Measurements from ENCODE around the gene TAF4.
"Not testable (repeated sequence)": the region's sequence is repeated elsewhere in the genome, so short reads cannot be mapped to it uniquely, and the experiment has no call there.

The TAF4 gene

DNA sequence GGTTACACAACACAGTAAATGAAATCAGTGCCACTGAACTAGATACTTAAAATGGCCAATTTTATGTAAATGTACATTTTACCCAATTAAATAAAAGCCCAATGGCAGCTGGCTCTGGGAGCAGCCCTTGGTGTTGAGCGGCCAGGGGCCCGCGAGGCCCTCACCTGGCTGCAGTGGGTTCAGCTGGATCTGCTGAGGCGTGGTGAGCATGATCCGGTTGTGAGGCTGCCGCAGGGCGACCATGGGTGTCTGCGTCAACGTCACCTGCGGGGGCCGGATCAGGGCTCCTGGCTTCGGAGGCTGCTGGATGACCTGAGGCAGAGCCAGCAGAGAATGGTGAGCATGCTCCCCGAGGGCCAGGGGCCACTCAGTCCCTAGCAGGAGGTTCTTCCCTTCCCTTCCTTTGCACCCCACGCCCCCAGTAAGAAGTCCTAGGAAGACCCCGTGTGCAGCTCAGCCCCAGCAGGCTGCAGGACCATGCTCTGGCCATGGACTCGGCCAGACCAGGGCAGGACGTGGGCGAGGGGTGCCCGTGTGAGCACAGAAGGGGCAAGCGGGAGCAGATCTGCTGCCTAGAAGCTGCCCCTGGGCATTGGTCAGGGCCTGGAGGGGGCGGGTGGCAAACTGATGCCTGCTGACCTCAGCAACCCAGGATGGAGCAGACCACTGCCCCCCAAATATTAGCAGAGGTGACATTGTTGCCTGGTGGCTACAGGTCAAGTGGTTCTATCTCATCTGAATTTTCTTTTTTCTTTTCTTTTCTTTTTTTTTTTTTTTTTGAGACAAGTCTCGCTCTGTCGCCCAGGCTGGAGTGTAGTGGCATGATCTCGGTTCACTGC lies 61.9 kb downstream of the TAF4 start:
- DNase-seq (ENCODE audit: low read depth in 2 of 2) = no peak

DNA sequence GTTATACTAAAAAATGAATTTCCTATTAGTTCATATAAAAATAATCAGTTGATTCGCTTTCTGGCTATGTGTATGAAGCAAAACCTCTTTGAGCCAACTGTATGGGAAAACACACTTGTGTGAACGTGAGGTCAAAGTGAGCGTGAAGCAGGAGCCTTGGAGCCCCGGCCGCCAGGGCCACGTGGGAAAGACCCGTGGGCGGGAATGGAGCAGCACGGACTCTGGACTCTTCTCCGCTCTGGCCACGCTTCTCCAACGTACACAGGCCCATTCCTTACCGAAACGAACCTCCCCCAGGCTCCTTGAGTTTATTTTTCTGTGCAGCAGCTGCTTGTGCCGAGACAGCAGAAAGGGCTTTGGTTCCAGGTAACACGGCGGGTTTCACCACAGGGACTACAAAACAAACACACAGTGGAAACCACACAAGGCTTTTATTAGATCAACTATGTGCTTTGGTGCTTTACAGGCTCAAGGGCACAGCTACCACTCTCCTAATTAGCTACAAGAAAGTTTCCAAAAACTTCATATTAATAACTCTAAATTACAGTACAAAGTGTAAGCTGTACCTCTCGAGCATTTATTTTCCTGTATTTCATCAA lies 62.7 kb downstream of the TAF4 start:
- DNase-seq (ENCODE audit: low read depth in 2 of 2) = no peak

DNA sequence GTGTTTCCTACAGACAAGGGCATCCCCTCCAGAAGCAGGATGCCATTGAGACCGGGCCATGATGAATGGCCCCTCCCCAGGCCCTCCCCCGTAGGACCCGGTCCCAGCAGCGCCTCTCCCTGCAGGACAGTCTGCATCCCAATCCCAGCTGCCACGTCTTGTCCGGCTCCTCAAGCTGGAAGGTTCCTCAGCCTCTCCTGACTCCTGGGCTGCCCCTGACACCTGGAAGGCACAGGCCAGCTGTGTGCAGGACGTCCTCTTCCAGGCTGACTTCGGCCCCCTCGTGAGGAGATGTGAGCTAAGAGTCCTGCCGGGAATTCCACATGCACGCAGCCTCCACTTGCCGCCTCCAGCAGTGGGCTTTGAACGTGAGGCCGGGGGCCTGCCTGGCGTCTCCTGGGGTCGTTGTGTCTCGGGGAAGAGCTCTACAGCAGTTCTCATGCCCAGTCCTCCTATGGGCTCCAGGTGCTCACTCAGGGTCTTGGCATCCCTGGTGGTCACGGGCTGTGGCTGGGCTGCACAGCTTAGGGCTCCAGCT lies 64.4 kb downstream of the TAF4 start:
- DNase-seq (ENCODE audit: low read depth in 2 of 2) = no peak

DNA sequence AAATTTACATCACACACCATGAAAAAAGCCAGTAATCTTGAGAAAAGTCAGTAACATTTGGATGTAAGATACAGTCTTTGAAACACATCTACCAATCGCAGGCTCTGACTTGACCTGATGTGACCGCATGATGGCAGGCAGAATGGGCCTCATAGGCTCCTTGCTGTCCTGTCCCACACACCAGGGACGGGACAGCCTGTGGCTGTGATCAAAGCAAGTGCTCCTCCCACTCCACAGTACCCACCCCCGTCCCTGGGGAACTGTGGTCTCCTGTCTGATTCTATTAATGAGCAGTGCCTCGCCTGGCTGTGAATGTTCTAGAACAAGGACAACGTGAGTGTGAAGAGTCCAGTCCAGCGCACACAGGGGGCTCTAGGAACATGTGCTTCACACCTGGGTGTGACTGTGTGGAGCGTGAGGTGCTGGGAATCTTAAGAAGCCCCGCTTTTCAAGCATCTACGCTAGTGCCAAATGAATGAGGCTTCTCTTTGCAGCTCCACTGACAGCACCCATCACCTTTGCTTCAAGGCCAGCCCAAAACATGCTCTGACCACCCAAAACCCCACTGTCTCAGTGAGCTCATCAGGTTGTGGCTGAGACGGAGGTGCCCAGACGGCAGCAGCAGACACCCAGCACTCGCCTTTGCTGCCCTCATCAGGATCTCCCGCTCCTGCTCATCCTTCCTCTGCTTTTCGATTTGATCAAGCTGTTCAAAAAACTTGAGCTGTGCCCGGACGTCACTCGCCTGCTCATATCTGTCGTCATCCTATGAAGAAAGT lies 67.1 kb downstream of the TAF4 start:
- DNase-seq (ENCODE audit: low read depth in 2 of 2) = no peak

DNA sequence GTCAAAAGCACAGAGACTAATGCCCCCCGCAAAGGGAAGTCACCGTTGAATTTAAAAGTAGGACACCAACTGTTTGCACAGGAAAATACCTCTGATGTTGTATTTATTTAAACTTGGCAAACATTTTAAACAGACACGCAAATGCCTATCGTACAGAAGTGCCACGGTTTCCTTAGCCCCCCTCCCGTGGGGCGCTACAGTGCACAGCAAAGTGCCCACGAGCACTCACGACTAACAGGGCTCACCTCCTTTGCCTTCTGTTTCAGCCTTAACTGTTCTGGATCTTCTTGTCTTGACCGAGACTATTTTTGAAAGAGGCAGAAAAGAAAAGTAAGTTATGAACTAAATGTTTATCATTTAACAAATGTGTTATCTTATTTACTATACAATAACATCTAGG lies 67.8 kb downstream of the TAF4 start:
- no peak for DNase-seq (ENCODE audit: low read depth in 2 of 2)

DNA sequence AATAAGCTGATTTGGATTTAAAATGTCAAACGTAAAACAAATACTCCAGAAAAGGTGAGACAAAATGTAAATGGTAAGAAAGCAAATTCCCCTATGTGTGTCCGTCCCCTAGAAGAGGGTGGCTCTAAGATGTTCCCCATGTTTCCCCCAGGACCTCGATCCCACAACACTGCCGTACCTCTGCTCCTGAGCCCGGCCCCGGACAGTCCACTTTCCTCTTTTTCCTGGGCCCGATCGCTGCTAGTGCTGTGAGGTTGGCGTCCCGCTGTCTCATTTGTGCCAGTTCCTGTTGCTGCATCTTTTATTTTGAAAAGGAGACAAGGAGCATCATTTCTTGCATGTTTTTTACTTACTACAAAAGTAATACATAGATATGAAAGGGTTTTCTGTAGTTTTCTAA lies 68.3 kb downstream of the TAF4 start:
- no peak for DNase-seq (ENCODE audit: low read depth in 2 of 2)

DNA sequence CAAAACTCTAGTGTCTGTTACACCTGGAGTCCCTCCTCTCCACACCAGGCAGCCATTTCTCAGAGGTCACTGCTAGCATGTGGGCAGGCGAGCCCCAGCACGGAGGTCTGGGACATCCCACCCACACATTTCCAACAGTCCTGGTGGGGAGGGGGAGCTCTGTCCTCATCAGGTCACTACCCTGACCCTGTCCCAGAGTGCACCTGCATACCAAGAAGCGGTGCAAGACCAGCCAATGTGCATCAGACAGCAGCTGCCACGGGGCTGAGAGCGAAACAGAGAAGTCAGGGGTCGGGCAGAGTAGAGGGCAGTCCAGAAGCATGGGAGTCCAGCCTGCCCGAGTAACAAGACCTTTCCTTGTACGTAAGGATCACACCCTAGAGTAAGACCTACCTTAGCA lies 71.1 kb downstream of the TAF4 start:
- no peak for DNase-seq (ENCODE audit: low read depth in 2 of 2)

DNA sequence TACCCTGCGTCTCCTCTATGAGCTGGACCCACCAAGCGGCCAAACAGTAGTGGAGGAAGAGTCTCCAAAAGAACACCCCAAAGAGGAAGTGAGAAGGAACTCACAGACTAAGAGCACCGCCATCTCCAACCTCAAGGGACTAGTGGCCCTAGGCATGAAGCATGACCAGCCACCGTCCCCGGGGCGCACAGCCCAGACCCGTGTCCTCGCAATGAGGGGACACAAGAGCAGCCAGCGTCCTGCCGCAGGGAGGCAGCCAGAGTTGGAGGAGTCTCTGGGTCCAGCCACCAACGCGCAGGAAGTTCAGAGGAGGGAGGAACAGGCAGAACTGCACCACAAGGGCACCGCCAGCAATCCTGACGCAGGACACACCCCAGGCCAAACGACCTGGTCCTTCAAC lies 72.6 kb downstream of the TAF4 start:
- no peak for DNase-seq (ENCODE audit: low read depth in 2 of 2)

DNA sequence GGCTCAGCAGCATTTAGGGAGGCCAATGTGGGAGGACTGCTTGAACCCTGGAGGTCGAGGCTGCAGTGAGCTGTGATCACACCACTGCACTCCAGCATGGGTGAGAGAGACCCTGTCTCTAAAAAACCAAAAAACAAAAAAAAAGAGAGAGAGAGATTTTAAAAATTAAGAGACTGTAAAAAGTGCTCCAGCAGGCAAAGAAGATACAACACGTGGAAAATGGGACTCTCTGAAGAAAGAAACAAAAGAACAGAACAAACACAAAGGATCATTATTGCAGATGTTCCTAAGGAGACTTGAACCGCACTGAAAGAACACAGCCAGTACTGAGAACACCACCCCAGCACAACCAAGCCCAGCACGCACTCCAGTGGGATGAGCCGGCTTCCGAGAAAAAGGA lies 74.2 kb downstream of the TAF4 start:
- DNase-seq (ENCODE audit: low read depth in 2 of 2) = no peak

DNA sequence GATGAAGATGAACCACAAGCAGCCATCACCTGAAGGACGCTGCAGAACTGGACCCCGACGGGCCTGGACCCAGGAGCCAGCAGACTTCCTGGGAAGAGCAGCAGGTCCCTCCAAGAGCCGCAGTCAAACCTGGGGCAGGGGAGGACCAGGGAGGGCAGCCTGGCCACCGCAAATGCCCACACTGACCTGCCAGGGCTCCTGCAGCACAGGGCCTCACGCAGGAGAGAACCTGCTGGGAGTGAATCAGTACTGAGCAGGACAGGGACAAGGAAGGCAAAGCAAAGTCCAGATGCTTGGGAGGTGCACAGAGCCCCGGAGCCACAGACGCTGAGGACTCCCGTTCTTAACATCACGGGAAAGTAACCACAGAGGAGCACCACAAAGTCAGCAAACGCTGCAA lies 75.2 kb downstream of the TAF4 start:
- no peak for DNase-seq (ENCODE audit: low read depth in 2 of 2)

DNA sequence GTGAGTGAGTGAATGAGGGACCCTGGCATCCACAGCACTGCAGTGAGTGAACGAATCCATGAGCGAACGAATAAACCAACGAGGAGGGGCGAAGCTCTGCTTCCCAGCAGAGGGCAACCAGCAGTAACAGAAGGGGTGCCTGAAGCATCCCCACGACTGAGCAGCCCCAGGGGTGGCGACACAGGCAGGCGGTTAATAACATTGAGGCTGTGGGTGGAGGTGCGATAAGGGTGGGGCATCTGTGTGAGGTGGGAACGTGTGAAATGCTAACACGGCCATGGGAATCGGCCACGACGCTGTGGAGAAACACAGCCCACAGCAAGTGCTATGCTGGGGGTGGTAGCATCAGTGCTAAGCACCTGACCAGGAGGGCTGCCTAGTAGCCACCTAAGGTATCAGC lies 75.9 kb downstream of the TAF4 start:
- DNase-seq (ENCODE audit: low read depth in 2 of 2) = no peak

DNA sequence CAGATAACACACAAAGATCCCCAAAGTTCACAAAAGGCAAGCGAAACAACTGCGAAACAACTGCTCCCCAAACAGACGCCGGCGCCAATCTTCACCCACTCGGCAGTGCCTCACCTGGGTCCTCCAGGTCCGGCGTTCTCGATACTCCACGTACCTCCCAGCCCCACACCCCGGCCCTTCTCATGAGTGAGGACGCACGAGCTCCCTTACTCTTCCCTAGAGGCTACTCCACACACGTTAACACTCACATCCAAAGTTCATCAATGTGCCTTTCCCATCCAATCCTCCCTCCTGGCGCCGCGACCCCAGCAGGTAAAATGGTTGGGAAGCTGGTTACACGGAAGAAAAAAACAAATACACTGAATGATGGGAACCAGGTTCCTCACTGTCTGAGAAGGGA lies 77.0 kb downstream of the TAF4 start:
- no peak for DNase-seq (ENCODE audit: low read depth in 2 of 2)

DNA sequence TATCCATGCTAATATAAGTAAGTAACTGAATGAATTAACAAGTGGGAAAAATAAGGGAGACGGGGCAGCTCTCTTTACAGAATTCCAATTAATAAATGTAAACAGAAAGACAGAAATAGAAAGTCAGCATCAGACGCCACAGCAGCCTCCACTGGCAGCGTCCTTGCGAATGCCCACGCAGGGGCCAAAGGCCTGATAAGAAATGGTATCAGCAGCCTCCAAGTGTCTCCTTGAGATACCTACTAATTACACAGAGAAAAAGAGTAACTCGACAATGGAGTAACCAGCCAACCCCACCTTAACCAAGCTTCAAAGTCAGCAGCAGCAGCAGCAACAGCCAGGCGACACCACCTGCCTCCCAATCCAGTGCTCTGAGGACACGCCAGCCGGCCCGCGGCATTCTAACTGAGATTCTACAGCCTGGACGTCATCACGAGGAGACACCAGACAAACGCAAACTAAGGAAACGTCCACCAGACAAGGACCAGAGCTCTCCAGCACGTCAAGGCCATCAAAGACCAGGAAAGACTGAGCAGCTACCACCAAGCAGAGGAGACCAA lies 78.8 kb downstream of the TAF4 start:
- no peak for DNase-seq (ENCODE audit: low read depth in 2 of 2)

DNA sequence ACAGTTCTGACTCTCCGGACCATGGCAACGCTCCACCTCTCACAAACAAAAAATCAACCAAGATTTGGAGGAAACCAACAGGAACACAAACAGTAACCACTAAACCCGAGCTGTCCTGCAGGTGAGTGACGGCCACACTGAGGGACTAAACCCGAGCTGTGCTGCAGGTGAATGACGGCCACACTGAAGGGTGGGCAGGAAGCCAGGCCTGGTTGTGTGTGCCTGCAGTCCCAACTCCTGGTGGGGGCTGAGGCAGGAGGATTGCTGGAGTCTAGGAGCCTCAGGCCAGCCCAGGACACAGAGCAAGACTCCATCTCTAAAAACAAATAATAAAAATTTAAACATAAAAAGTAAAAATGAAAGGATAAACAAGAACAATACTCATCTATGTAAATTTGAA lies 80.6 kb downstream of the TAF4 start:
- no peak for DNase-seq (ENCODE audit: low read depth in 2 of 2)

DNA sequence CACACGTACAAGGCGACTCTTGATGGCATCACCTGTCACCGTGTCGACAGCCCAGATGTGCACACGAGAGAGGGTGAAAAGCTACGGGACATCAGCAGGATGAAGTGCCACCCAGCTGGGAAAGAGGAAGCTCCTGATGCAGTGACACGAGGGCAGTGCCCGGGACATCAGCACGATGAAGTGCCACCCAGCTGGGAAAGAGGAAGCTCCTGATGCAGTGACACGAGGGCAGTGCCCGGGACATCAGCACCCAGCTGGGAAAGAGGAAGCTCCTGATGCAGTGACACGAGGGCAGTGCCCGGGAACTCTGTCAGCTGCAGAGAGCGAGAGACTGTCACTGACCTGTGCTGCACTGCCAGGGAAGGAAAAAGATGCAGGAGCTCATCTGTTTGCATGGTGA lies 81.2 kb downstream of the TAF4 start:
- DNase-seq (ENCODE audit: low read depth in 2 of 2) = not testable (repeated sequence)

DNA sequence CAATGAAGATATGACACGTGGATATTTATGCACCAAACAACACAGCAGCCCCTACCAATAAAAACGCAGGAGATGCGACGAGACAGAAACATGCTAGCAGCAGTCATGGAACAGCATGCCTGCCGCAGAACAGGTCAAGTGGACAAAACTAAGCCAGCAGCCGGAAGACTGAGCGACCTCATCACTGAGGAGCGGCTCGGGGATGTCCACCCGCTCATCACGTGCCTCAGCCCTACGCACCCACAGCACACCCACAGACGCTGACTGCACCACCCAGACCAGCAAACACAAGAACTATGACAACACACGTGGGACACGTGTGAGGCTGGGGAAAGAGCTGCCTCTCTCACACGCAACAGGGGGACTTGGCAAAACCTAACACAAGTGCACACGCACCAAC lies 81.7 kb downstream of the TAF4 start:
- DNase-seq (ENCODE audit: low read depth in 2 of 2) = no peak

DNA sequence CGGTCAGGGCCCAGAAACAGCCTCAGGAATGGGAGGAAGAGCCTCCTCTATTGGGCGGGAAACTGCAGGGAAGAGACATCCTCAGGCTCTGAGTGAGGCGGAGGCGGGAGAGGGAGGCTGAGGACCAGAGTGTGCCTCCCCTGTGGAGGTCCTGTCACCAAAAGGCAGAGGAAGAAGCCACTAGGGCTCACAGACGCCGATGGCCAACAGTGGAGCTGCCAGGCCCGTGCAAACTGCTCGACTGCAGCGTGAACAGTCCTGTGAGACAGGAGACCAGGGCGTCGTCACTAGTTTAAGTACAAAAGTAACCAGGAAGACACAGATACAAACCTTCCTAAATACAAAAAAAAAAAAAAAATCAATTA lies 82.7 kb downstream of the TAF4 start:
- DNase-seq (ENCODE audit: low read depth in 2 of 2) = no peak

DNA sequence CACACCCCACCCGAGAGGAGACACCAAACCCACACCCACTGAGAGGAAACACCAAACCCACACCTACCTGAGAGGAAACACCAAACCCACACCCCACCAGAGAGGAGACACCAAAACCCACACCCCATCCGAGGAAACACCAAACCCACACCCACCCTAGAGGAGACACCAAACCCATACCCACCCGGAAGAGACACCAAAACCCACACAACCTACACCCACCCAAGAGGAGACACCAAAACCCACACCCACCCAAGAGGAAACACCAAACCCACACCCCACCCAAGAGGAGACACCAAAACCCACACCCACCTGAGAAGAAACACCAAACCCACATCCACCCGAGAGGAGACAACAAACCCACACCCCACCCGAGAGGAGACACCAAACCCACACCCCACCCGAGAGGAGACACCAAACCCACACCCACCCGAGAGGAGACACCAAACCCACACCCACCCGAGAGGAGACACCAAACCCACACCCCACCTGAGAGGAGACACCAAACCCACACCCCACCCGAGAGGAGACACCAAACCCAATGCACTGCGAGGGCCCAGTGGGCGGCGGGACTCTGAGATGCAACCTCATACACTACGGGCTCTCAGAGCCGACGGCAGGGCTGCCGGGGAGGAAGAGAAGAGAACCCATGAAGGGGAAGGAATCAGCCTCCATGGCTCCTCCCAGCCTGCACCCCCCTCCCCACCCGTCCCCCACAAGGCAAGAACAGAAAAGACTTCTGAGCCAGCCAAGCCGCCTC lies 83.3 kb downstream of the TAF4 start:
- no peak for DNase-seq (ENCODE audit: low read depth in 2 of 2)

DNA sequence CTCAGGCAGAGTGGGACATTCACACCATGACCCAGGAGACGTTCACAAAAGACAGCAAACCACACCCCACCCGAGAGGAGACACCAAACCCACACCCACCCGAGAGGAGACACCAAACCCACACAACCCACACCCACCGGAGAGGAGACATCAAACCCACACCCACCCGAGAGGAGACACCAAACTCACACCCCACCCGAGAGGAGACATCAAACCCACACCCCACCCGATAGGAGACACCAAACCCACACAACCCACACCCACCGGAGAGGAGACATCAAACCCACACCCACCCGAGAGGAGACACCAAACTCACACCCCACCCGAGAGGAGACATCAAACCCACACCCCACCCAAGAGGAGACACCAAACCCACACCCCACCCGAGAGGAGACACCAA lies 84.0 kb downstream of the TAF4 start:
- DNase-seq (ENCODE audit: low read depth in 2 of 2) = not testable (repeated sequence)

DNA sequence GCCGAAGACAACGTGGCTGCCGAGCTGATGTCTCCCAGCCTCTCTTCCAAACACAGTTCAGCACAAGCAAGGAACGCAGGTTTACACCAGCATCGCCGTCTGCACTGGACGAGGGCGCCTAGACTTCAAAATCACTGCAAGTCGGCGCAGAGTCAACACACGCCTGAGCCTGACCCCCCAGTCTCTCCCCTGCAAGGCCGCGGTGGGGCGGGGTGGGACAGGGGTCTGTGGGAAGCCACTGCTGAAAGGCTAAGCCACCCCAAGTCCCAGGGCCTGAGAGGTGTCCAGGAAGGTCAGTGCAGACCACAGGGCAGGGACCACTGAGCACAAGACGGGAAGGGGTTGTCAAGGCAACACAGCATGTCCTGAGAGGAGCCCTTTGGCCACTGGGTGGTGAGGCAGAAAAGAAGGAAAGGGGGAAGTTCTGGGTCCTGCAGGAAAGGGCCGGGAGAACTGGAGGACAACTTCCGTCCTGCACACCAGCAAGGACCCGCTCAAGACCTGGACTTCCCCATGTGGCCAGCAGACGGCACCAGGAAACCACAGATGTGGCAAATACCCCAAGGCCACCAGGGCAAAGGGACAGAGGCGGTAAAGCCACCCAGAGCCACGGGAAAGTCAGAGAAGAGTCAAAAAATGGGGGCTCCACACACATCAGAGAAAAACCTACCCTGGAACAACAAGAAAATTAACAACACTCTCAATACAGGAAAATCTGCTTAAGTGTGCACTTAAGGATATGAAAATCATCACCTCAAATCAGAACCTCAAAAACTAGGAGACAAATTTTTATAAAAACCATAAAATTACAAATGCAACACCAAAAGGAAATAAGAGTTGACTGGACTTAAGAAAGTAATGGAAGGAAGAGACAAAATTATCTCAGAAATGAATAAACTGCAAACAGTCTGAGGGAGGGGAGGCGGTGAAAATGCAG lies 84.8 kb downstream of the TAF4 start:
- no peak for DNase-seq (ENCODE audit: low read depth in 2 of 2)

Measured in fibroblast of skin of left quadriceps (primary cell).